ENCODE results near the gene D2HGDH. TPM values are rescaled to one million over a fixed set of nuclear protein-coding genes. Genes with fewer than 3 reads are reported as not detected.

D2HGDH gene
- total and polyA plus RNA-seq, 12 donors, result 7.6 to 24.7 (median 19.1) TPM

DNA sequence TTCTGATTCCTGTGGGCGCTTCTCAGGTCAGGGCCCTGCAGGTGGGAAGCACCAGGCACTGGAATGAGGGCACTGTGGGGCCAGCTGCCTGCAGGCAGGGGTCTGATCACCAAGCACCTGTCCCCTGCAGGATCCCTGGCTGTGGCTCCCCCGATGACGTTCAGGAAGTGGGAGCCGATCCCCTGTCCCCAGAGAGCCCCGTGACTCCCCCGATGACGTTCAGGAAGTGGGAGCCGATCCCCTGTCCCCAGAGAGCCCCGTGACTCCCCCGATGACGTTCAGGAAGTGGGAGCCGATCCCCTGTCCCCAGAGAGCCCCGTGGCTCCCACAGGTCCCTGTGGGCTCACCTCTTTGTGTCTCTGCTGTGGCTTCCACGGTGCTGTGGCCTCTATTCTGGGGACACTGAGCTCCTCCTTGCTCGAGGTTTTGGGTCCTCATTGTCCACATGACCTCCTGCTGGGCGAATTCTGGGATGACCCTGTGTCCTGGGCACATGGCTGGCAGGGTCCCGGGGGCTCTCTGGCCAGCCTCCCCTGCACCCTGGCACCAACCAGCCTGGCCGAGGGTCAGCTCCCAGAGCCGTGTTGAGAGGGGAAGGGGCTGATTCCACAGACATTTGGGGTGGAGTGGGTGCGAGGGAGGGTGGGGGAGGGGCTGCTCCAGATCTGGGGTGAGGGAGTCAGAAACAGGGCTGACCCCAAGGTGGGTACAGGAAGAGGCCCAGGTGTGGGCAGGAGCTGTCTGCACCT lies 79.4 kb downstream of the D2HGDH start:
- no peaks in the 10 kb centered on the region for H3K9me3 ChIP-seq
- 47 to 70% methylated on average over 19 to 20 of the region's 20 CpGs for WGBS, 2 donors
- TF ChIP-seq, protein P1, sequence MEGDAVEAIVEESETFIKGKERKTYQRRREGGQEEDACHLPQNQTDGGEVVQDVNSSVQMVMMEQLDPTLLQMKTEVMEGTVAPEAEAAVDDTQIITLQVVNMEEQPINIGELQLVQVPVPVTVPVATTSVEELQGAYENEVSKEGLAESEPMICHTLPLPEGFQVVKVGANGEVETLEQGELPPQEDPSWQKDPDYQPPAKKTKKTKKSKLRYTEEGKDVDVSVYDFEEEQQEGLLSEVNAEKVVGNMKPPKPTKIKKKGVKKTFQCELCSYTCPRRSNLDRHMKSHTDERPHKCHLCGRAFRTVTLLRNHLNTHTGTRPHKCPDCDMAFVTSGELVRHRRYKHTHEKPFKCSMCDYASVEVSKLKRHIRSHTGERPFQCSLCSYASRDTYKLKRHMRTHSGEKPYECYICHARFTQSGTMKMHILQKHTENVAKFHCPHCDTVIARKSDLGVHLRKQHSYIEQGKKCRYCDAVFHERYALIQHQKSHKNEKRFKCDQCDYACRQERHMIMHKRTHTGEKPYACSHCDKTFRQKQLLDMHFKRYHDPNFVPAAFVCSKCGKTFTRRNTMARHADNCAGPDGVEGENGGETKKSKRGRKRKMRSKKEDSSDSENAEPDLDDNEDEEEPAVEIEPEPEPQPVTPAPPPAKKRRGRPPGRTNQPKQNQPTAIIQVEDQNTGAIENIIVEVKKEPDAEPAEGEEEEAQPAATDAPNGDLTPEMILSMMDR (IDR thresholded peaks at IDR 0.05), result no peak
- ATAC-seq (peak in 5 of 8 donors; percentile 9 to 82 (median 60)), DNase-seq (peak; percentile 29 to 36)
- intact Hi-C loops (cut with DNase I), result no loop called here
- H3K4me1 ChIP-seq, result peaks cover 3 to 39% (median 18%) of the 10 kb centered on the region in 9 donors
- H3K4me3 ChIP-seq, result no peak overlapping the region
- H3K36me3 ChIP-seq, result no peaks in the 10 kb centered on the region
- peak overlapping the region in 5 of 10 donors; percentile 29 to 58 (median 37) for H3K27ac ChIP-seq
- peaks cover 0 to 4% (median 0%) of the 10 kb centered on the region in 7 donors for H3K27me3 ChIP-seq

DNA sequence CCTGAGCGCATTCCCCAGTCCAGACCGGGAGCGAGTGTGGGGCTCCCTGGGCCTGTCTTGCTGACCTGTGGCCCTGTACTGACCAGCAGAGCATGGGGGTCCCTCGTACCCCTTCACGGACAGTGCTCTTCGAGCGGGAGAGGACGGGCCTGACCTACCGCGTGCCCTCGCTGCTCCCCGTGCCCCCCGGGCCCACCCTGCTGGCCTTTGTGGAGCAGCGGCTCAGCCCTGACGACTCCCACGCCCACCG lies 79.9 kb downstream of the D2HGDH start:
- intact Hi-C loops (cut with DNase I), result no loop called here
- ATAC-seq (no peak), DNase-seq (peak in 1 of 2 donors; percentile 14)
- Histone ChIP-seq H3K27me3 (peaks cover 0 to 4% (median 0%) of the 10 kb centered on the region in 7 donors), H3K4me3 (no peak overlapping the region), H3K36me3 (no peaks in the 10 kb centered on the region), H3K4me1 (peaks cover 3 to 39% (median 18%) of the 10 kb centered on the region in 9 donors), H3K9me3 (no peaks in the 10 kb centered on the region), H3K27ac (peak overlapping the region in 4 of 10 donors; percentile 30 to 58 (median 42))
- TF ChIP-seq, protein P1 (IDR thresholded peaks at IDR 0.05), result no peak
- WGBS, 2 donors, result 85 to 87% methylated on average over 17 of the region's 17 CpGs

DNA sequence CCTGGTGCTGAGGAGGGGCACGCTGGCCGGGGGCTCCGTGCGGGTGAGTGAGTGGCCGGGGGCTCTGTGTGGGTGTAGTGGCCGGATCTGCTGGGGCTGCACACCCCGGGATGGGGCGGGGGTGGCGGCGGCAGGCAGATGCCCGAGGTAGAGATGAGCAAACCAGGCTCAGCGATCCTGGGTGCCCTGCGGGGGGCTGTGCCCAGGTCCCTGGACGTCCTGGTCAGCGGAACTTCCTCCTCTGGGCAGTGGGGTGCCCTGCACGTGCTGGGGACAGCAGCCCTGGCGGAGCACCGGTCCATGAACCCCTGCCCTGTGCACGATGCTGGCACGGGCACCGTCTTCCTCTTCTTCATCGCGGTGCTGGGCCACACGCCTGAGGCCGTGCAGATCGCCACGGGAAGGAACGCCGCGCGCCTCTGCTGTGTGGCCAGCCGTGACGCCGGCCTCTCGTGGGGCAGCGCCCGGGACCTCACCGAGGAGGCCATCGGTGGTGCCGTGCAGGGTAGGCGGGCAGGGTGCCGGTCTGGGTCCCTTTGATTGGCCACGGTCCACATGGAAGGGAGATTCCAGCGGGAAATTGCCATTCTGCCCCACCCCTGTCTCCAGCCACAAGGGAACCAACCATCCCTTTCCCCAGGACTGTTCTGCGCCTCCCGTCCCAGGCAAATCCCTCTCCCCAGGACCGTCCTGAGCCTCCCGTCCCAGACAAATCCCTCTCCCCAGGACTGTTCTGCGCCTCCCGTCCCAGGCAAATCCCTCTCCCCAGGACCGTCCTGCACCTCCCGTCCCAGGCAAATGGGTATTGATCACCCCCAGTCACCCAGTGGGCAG lies 80.4 kb downstream of the D2HGDH start:
- Histone ChIP-seq H3K27me3 (peaks cover 0 to 4% (median 0%) of the 10 kb centered on the region in 7 donors), H3K4me1 (peaks cover 3 to 39% (median 17%) of the 10 kb centered on the region in 9 donors), H3K27ac (peak overlapping the region in 1 of 10 donors; percentile 30), H3K4me3 (no peak overlapping the region), H3K36me3 (no peaks in the 10 kb centered on the region), H3K9me3 (no peaks in the 10 kb centered on the region)
- DNase-seq (peak in 1 of 2 donors; percentile 18), ATAC-seq (peak in 1 of 8 donors; percentile 1)
- TF ChIP-seq, protein P1 (IDR thresholded peaks at IDR 0.05), result no peak
- WGBS, 2 donors, result 77 to 82% methylated on average over 51 to 52 of the region's 52 CpGs
- intact Hi-C loops (cut with DNase I), result no loop called here

All from heart right ventricle (tissue), 16 donors.